MM.1S (cell line): ENCODE measurements around the gene KIR3DL3.
"Not testable (repeated sequence)": the region's sequence is repeated elsewhere in the genome, so short reads cannot be mapped to it uniquely, and the experiment has no call there.

Experiments used
- DNase-seq: peaks from one replicate; pipeline ENCODE4 v3.0.0-alpha.2; 2015
- H2AFZ ChIP-seq: fragments of 300-600 bp; sonication (generic); 2 replicates; pipeline ENCODE4 v1.6.0; 2016; ENCODE audit warnings: antibody characterized with exemption, low read length
- H3F3A ChIP-seq: fragments of 300-600 bp; sonication (generic); 2 replicates; pipeline ENCODE4 v1.6.1; 2016; ENCODE audit warnings: mild to moderate bottlenecking, antibody characterized with exemption, low read length, moderate library complexity, mixed read lengths; ENCODE audit not compliant: insufficient read depth
- H3K27ac ChIP-seq: fragments of 300-600 bp; sonication (generic); 2 replicates; pipeline ENCODE4 v1.5.1; 2016; ENCODE audit warnings: mild to moderate bottlenecking, low read length
- H3K27me3 ChIP-seq: fragments of 300-600 bp; sonication (generic); replicated peaks from 2 replicates; pipeline ENCODE4 v1.6.0; 2016; ENCODE audit warnings: low read length; ENCODE audit not compliant: insufficient read depth
- H3K36me3 ChIP-seq: fragments of 300-600 bp; sonication (generic); replicated peaks from 2 replicates; pipeline ENCODE4 v1.6.1; 2016; ENCODE audit warnings: mild to moderate bottlenecking, low read length, mixed read lengths; ENCODE audit not compliant: insufficient read depth
- H3K4me1 ChIP-seq: fragments of 300-600 bp; sonication (generic); 2 replicates; pipeline ENCODE4 v1.6.1; 2016; ENCODE audit warnings: low read length, mixed read lengths
- H3K4me2 ChIP-seq: fragments of 300-600 bp; sonication (generic); 2 replicates; pipeline ENCODE4 v1.6.0; 2016; ENCODE audit warnings: low read depth, low read length
- H3K4me3 ChIP-seq: fragments of 300-600 bp; sonication (generic); 2 replicates; pipeline ENCODE4 v1.5.1; 2016; ENCODE audit warnings: low read length, mixed read lengths
- H3K79me2 ChIP-seq: fragments of 300-600 bp; sonication (generic); 2 replicates; pipeline ENCODE4 v1.6.1; 2016; ENCODE audit warnings: mixed run types, low read length, mixed read lengths
- H3K9ac ChIP-seq: fragments of 300-600 bp; sonication (generic); 2 replicates; pipeline ENCODE4 v1.6.1; 2016; ENCODE audit warnings: low read length, mixed read lengths
- H3K9me2 ChIP-seq: fragments of 300-600 bp; sonication (generic); replicated peaks from 2 replicates; pipeline ENCODE4 v1.6.1; 2016; ENCODE audit warnings: mild to moderate bottlenecking, low read length, mixed read lengths; ENCODE audit not compliant: insufficient read depth
- H3K9me3 ChIP-seq: fragments of 300-600 bp; sonication (generic); replicated peaks from 2 replicates; pipeline ENCODE4 v1.6.1; 2016; ENCODE audit warnings: mild to moderate bottlenecking, low read length, mixed read lengths; ENCODE audit not compliant: insufficient read depth
- H4K20me1 ChIP-seq: fragments of 300-600 bp; sonication (generic); 2 replicates; pipeline ENCODE4 v1.6.1; 2016; ENCODE audit warnings: mild to moderate bottlenecking, low read length, moderate library complexity, mixed read lengths; ENCODE audit not compliant: insufficient read depth
- CTCF ChIP-seq: fragments of 300-600 bp; sonication (generic); IDR thresholded peaks from 2 replicates; pipeline ENCODE4 v1.5.1; 2016; ENCODE audit warnings: antibody characterized with exemption, low read length, mixed read lengths
- EZH2 ChIP-seq: fragments of 300-600 bp; sonication (generic); optimal IDR thresholded peaks from 2 replicates; pipeline ENCODE3; 2017; ENCODE audit warnings: low read depth, mild to moderate bottlenecking, antibody characterized with exemption, low read length, mixed read lengths
- EZH2phosphoT487 ChIP-seq: fragments of 300-600 bp; sonication (generic); IDR thresholded peaks from 2 replicates; pipeline ENCODE4 v1.6.1; 2018; ENCODE audit warnings: antibody characterized with exemption, low read length

Gene KIR3DL3

GRCh38 chr19:54694648-54695047 lies 29.6 kb upstream of the KIR3DL3 start:
- DNase-seq: no peak
- no peaks in the 10 kb centered on the region for H3K9me2 ChIP-seq
- no peaks in the 10 kb centered on the region for H4K20me1 ChIP-seq
- H3K4me1 ChIP-seq: peaks cover 5% of the 10 kb centered on the region; the same call in 1 of the 2 replicates
- no peak overlapping the region for H3K9ac ChIP-seq
- no peak overlapping the region for H3K4me3 ChIP-seq
- no peak overlapping the region for H3K27ac ChIP-seq
- H3K4me2 ChIP-seq: no peak overlapping the region
- H3K79me2 ChIP-seq: no peaks in the 10 kb centered on the region
- no peaks in the 10 kb centered on the region for H3K9me3 ChIP-seq
- TF ChIP-seq EZH2 (no peak), CTCF (no peak), EZH2phosphoT487 (no peak)
- no peaks in the 10 kb centered on the region for H3K36me3 ChIP-seq
- no peaks in the 10 kb centered on the region for H3F3A ChIP-seq
- H2AFZ ChIP-seq: no peak overlapping the region
- H3K27me3 ChIP-seq: peaks cover 58% of the 10 kb centered on the region

DNA sequence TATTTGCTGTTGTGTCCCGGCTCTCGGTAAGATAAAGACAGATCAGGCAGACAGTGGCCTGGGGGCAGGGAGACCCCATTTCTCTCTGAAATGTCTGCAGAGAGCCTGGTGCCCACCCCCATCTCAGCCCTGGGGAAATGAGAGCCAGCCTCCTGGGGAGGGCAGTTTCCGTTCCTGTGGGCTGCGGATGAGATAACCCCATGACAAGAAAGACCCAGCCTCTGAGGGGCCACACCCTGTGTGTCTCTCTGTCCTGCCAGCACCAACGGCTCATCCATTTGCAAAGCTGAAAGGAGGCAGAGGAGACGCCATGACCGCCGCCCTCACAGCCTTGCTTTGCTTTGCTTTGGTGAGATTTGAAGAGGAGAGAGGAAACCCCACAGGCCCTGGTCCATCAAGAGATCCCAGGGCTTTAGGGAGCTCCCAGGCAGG lies 28.1 kb upstream of the KIR3DL3 start:
- H3F3A ChIP-seq: no peaks in the 10 kb centered on the region
- H3K4me2 ChIP-seq: no peak overlapping the region
- no peak for TF ChIP-seq CTCF
- H3K36me3 ChIP-seq: no peaks in the 10 kb centered on the region
- no peaks in the 10 kb centered on the region for H3K79me2 ChIP-seq
- H3K9me2 ChIP-seq: no peaks in the 10 kb centered on the region
- no peak overlapping the region for H3K4me3 ChIP-seq
- H3K27me3 ChIP-seq: peaks cover 64% of the 10 kb centered on the region
- peaks cover 5% of the 10 kb centered on the region; the same call in 1 of the 2 replicates for H3K4me1 ChIP-seq
- H3K9me3 ChIP-seq: no peaks in the 10 kb centered on the region
- H4K20me1 ChIP-seq: no peaks in the 10 kb centered on the region
- no peak for DNase-seq
- H3K9ac ChIP-seq: no peak overlapping the region
- H3K27ac ChIP-seq: no peak overlapping the region
- no peak overlapping the region for H2AFZ ChIP-seq

DNA sequence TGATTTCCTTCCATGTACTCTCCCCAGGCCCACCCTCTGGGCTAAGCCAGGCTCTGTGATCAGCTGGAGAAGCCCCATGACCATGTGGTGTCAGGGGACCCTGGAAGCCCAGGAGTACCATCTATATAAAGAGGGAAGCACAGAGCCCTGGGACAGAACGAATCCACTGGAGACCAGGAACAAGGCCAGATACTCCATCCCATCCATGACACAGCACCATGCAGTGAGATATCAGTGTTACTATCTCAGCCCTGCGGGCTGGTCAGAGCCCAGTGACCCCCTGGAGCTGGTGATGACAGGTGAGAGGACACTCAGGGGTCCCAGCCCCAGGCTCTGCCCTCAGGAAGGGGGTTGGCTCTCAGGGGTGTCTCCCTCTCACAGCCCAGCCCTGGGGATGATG lies 27.5 kb upstream of the KIR3DL3 start:
- no peak overlapping the region for H3K9ac ChIP-seq
- TF ChIP-seq CTCF: no peak
- TF ChIP-seq EZH2phosphoT487: no peak
- TF ChIP-seq EZH2: no peak
- no peaks in the 10 kb centered on the region for H4K20me1 ChIP-seq
- H3K27me3 ChIP-seq: peaks cover 66% of the 10 kb centered on the region
- DNase-seq: no peak
- no peak overlapping the region for H3K27ac ChIP-seq
- no peaks in the 10 kb centered on the region for H3K9me3 ChIP-seq
- no peak overlapping the region for H3K4me3 ChIP-seq
- H3K9me2 ChIP-seq: no peaks in the 10 kb centered on the region
- no peak overlapping the region for H2AFZ ChIP-seq
- H3K4me1 ChIP-seq: peaks cover 5% of the 10 kb centered on the region; the same call in 1 of the 2 replicates
- H3K4me2 ChIP-seq: no peak overlapping the region
- no peaks in the 10 kb centered on the region for H3F3A ChIP-seq
- no peaks in the 10 kb centered on the region for H3K79me2 ChIP-seq
- no peaks in the 10 kb centered on the region for H3K36me3 ChIP-seq

GRCh38 chr19:54697716-54698115 lies 26.5 kb upstream of the KIR3DL3 start:
- peaks cover 64% of the 10 kb centered on the region for H3K27me3 ChIP-seq
- H3K79me2 ChIP-seq, H3K4me3 ChIP-seq, H3K36me3 ChIP-seq, H3K4me1 ChIP-seq, H3F3A ChIP-seq, H3K9ac ChIP-seq, H3K4me2 ChIP-seq, H3K9me2 ChIP-seq, DNase-seq, H3K27ac ChIP-seq, H4K20me1 ChIP-seq, H3K9me3 ChIP-seq, H2AFZ ChIP-seq: not testable (repeated sequence)
